GM19438 (cell line): ENCODE measurements around the gene PDF.

Experiments
- ATAC-seq: cut with Tn5 transposase; IDR thresholded peaks from one replicate; pipeline ENCODE4 v1.9.1; 2021; ENCODE audit warnings: low read depth; ENCODE audit not compliant: unreplicated experiment

Gene PDF

DNA sequence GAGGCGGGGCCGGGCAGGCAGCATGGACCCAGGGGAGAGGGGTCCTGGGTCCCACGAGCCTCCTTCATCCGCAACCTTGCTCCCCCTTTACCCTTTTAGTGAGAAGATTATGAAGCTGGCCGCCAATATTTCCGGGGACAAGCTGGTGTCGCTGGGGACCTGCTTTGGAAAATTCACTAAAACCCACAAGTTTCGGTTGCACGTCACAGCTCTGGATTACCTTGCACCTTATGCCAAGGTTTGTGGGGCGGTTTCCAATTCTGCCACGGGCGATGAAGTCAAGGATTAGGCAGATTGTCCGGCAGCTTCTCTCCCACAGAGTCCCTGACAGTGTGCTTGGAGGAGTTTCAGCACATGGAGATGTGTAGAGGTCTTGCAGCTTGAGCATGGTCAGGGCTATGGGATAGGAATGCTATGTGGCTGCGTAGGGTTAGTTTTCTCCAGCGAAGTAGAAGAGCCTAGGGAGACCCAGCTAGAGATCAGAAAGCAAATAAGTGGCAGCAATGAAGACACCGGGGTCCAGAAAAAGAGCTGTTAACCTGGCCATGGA is 9.8 kb upstream of the PDF start:
- ATAC-seq = no peak

DNA sequence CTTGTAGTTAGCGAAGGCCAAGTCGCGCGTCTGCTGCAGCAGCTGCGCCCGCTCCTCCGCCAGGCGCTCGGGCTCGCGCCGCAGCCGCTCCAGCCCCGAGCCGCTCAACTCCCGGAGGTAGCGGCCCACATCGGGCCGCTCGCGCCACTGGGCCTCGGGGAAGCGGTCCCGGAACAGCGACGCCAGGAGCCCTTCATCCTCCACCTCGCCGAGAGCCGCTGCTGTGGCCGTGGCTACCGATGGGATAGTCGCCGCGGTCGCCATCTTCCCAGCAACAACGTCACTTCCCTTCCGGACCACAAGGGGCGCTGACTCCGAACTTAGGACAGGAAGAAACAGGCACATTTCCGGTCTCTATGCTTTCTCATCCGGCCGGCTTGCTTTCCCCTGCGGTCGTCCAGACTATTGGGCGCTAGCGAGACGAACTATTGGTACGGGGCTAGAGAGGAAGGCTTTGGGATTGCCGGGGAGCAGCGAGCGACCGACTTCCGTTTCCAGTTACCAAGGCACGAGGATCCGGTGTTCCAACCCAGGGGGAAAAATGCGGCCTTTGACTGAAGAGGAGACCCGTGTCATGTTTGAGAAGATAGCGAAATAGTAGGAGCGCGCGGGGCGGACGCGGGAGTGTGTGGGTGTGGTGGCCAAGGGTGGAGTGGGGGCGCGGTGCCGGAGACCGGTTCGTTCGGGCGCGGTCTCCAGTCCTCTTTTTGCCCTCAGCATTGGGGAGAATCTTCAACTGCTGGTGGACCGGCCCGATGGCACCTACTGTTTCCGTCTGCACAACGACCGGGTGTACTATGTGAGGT is 9.1 kb upstream of the PDF start, which contains the start of the genes COG8 and NIP7:
Gene COG8, minus strand, starts transcription at position 276 of the 806 bp plus-strand sequence. Its CDS starts 12 bp downstream, at position 264.
Gene NIP7, plus strand, starts transcription at position 484 of the 806 bp plus-strand sequence. Its CDS starts 58 bp downstream, at position 542.
- ATAC-seq = peak; percentile 88

DNA sequence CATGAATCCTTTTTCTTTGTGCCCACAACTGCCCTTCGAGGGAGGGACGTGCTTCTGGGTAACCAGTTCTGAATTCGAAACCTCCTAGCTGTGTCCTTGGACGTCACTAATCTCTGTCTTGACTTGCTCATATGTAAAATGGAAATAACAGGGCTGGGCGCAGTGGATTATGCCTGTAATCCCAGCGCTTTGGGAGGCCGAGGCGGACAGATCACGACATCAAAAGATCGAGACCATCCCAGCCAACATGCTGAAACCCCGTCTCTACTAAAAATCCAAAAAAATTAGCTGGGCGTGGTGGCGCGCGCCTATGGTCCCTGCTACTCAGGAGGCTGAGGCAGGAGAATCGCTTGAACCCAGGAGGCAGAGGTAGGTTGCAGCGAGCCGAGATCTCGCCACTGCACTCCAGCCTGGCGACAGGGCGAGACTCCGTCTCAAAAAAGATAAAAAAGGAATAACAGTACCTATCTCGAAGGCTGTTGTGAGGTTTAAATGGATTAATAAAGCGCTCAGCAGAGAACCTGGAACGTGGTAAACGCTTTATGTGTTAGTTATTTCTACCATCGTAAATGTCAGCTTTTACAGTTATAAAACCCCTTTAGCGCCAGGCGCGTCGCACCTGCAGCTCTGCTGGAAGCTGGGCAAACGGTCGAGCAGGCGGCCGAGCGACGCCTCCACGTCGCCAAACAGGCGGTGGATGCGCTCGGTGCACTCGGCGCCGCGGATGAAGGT is 8.3 kb upstream of the PDF start:
- no peak for ATAC-seq

DNA sequence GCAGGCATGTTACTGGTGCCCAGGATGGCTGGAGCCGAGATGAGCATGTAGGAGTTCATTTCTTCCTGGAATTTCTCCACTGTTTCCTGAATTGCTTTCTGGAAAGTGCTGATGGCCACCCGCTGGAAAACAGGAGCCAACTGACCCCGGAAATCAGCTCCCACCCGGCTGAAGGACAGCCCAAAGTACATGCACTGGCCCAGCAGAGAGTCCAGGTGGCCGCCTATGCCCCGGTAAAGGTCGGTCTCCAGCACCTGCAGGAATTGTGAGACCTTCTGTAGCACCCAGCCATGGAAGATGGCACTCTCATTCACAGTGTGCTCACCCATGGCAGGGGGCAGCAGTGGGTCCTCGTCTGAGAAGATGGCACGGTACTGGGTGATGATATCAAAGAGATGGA is 4.3 kb upstream of the PDF start:
- ATAC-seq = no peak

DNA sequence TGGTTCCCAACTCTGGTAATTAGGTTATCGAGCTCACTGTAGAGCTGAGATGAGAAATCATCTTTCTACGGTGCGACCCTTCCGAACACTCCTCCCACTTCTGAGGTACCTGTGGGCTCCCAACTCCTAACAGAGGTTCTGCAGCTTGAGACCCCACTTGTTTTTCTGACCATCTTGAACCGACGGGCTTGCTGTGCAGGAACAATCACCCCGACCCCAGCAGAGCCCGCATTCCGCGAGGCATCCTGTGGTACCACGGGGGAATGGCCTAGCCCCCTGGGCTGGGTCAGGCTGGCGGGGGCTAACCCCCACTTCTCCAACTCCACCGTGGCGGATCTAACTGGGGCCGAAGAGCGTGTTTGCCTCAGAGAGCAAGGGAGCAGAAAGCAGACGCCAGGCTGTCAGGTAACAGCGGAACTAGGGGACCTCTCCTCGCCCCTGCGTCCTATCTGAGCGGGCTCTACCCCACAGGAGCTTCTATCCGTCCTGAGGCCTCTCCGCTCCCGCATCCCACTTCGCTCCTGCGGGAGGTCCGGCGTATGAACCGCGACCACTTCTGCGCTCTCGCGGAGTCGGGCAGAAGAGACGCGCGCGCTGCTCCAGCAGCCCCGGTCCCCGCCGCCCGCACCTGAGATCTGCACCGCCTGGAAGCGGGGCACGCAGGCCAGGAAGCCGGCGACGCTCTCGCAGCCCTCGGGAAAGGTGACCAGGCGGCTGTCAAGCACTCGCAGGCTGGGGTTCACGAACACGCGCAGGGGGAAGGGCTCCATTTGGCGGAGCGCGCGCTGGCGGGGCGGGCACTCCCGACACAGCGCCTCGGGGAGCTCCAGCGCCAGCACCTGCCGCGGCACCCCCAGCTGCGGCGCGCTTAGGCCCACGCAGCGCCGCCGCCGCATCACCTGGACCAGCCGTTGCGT is 761 bp downstream of the PDF start:
- peak; percentile 33 for ATAC-seq

DNA sequence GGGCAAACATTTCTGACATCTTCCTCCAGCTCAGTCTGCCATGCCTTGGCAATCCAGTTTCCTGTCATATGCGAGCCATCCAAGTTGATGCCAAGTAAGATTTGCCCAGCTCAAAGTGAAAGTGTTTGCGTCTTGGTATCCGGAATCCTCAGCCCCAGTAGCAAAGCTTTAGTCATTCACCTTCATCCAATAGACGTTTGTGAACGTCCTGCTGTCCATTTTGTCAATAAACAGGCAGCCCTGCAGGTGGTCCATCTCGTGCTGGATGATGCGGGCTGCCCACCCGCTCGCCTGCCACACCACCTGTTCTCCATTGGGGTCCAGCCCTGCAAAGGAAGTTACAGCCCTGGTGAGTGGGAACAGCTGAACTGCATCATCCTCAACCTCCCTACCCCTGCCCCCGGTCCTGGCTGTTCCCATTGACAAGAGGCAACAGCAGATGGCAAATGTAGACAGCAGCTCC is 1.5 kb downstream of the PDF start:
- no peak for ATAC-seq

DNA sequence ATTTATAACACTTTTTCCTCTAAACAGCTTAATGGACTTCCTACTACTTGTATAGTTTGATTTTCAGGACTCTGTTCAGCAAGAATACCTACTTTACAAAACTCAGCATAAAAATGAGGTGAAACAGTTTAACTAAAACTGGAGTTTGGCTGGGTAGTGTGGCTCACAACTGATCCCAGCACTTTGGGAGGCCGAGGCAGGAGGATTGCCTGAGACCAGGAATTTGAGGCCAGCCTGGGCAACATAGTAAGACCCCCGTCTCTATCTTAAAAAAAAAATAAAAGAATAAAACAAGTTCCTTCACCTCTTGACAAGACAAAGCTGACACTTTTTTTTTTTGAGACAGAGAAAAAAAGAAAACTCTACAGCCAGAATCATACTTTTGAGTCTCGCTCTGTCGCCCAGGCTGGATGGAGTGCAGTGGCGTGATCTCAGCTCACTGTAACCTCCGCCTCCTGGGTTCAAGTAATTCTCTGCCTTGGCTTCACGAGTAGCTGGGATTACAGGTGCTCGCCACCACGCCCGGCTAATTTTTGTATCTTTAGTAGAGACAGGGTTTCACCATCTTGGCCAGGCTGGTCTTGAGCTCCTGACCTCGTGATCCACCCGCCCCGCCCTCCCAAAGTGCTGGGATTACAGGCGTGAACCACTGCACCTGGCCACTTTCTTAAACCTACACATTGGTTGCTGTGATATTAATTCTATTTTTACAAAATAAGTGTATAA is 2.6 kb downstream of the PDF start:
- ATAC-seq = no peak

DNA sequence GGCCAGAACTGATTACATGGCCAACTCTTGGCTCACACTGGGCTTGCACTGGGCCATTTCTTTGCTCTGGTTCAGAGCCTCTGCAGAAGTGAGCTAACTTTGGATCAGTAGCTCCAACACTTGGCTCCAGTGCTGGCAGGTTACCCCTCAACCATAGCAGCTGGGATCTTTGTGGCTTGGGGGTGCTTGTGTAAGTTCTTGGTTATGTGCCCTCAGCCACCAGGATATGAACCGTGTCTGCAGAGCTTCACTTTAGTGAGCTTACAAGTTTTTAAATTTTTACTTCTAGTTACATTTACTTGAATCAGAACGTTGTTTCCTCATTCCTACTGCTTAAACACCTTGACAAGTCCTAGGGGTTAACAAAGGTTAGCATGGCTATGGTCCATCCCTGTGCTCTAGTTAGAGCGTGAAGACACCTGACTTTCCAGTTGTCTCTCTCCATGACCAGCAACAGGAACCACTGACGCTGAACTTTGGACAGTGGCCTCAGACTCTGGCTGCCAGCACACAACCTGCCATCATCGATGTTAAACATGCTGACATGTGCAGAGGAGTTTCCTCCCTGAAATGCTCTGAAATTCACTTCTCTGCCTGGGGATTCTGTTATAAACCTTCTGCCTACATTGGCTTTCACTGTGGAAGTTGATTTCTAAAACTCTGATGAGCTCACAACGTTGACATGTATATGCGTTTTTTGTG is 4.1 kb downstream of the PDF start:
- no peak for ATAC-seq

DNA sequence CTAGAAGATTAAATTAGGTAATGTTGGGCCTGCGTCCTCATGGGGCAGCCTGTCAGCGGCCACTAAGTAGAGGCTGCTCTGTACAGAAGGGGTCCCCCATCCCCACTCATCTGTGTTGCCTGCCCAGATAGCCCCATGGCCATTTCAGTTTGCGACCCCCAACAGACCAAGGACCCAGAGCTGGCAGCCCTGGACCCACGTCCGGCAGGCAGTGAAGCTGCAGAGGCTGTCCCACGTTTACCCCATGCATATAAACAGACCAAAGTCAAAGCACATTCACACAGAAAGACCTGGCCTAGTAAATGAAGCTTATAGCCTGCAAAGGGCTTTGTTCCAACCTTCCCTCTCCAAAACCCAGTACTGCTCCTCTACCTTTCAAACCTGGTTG is 4.6 kb downstream of the PDF start:
- ATAC-seq = no peak

DNA sequence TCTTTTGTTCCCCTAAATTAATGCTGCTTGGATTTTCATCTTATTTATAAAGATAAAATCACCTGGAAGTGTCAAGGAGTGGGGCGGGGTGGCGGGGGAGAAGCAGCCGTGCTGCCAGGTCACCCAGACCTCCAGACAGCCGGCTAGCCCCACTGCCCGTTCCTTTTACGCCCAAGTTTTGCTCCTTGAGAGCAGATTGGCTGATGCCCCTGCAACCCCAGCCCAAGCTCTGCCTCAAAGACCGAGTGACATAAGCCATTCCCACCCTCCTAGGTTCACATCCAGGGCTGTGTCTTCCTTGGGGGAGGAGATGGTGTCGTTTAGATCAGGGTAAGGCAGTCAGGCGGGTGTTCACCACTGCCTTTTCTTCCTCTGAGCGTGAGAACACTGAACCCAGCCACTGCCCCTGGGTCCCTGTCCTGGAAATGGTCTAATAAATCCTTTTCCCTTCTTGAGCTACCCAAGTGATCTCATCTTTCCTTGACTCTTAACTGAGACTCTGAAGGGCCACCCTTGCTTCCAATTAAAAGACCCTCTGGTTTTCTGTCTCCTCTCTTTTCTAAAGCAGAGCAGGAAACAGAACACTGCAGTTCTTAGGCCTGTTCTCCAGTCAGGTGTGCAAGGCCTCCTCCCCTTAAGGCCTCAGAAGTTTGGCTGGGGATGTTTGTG is 5.7 kb downstream of the PDF start:
- ATAC-seq = no peak

DNA sequence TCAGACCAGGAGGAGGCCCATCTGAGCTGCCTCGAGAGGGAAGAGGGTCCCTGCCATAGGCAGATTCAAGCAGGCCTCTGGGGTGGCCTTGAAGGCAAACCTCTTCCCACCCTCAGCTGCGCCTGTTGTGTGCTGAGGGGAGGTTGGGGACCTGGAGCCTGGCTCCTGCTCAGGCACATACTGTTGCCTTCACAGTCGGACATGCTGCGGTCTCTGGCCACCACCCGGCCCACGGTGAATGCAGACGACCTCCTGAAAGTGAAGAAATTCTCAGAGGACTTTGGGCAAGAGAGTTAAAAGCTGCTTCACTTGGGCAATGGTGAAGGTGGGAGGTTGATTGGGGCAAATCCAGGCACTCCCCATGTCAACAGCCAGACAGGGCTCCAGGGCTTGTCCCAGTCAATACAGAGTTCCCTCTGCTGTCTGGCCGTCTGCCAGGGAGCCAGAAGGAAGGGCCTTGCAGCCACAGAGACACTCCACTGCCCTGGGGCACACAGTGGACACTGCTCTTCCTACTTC is 6.3 kb downstream of the PDF start:
- no peak for ATAC-seq

DNA sequence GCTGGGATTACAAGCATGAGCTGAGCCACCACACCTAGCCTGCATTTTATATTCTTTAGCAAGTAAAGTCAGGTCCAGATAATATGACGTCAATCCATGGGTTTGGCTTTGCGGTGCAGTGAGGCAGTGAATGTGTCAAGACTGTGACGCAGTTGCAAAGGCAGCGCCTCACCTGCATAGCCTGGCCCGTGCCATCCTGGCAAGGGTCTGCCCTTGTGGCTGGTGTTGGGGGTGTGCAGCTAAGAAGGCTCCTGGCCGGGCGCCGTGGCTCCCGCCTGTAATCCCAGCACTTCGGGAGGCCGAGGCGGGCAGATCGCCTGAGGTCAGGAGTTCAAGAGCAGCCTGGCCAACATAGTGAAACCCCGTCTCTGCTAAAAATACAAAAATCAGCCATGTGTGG is 7.0 kb downstream of the PDF start:
- ATAC-seq = no peak

DNA sequence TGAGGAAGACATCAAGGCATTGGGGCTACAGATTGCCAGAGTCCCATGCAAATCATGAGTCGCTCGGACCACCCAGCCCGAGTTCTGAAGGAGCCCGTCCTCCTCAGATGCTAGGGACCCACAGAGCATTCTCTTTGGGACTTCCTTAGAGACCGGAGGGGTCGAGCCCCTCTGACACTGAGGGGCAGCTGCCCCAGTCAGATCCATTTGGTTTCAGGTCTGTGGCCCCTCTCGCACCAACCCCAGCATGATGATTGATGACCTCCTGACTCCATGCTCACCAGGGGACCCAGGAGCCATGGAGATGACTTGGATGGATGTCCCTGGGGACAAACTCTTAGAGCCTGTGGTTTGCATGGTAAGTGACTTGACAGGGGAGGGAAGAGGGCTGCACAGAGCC is 8.0 kb downstream of the PDF start:
- ATAC-seq = no peak

DNA sequence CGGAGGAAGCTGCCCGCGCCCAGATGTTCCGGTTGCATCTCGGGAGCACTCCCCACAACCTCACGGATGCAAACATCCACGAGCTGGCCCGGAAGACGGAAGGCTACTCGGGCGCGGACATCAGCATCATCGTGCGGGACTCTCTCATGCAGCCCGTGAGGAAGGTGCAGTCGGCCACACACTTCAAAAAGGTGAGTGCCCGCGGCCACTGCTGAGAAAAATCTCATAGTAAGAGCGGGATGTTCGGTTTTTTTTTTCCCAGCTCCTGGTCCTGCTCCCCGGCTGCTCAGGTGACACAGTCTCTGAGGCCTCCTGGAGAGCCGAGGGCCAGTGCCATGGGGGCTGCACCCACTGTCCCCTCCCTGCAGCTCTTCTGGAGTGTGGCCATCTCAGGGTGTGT is 9.3 kb downstream of the PDF start:
- ATAC-seq = no peak

DNA sequence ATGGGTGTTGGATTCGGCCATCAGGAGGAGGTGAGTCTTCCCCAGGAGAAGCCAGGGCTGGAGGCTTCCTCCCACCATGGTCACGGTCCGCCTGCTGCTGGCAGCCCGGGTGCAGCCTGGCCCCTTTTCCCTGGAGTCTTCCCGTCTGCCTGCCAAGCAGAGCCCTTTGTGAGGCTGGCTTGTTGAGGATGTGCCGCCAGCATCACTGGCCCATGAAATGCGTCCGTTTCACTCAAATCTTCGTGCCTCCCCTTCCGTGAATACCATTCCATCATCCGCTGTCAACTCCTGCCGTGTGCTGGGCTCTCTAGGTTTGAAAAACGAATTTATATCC is 9.7 kb downstream of the PDF start:
- ATAC-seq = no peak

DNA sequence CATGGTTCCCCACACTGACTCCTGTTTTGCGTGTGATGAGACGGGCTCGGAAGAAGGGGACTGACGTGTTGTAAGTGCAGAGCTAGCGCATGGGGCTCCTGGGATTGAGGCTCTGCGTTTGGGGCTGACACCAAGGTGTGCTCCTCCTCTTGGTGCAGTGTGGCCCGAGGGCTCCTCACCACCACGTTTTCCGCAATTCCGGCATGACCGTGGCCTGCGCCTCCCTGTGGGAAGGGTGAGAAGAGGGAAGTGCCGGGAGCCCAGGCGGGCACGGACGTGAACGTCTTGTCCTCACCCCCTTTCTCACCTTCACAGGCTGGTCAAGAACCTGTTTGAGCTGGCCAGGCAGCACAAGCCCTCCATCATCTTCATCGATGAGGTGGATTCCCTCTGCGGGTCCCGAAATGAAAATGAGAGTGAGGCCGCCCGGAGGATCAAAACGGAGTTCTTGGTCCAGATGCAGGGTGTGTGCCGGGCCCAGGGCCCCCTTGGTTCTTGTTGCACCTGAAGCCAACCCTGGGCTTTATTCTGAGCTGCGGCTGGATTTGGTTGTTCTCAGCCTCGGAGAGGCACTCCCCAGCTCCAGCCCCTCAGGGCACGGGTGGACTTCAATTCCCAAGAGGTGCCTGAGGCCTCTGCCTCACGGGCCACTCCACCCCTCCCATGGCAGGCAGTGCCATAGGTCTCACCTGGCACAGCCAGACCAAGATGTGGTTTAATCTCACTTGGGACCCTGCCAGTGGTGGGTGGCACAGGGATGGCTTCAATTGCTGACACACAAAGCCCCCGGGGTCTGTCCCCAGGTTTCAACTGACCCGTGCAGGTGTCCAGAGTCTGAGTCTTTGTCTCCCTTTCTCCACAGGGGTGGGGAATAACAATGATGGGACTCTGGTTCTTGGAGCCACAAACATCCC is 10.3 kb downstream of the PDF start:
- no peak for ATAC-seq

DNA sequence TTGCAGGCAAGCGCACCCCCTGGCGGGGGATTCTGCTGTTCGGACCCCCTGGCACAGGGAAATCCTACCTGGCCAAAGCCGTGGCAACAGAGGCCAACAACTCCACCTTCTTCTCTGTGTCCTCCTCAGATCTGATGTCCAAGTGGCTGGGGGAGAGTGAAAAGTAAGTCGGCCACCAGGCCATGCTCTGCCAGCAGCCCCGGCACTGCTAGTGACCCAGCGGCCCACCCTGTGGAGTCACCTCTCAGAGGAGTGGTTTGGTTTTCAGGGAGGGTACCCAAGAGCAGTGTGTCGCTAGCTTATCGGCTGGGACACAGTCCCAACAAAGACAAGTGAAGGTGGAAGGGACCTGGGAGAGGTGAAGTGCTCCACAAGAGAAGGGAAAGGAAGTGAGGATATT is 11.0 kb downstream of the PDF start:
- no peak for ATAC-seq

DNA sequence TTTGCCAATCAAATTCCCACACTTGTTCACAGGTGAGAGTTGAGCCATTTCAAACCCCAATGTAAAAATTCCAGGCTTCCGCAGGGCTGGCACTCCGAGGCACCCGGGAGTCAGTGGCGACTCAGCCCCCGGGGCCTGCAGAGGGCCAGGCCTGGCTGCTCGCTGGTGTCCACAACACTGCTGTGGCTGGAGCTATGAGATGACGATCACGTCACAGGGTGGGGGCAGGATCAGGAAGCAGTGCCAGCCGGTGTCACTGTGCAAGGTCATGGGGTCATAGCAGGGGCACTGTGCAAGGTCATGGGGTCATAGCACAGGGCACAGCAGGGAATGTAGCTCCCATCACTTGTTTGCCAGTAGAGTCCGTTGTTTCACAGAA is 11.5 kb downstream of the PDF start:
- no peak for ATAC-seq
